ENCODE data around the gene MAGI2. TPM values are rescaled to one million over a fixed set of nuclear protein-coding genes. Genes with fewer than 3 reads are reported as not detected.
A peak's percentile ranks its signal among the peaks of the same experiment; 100 is the strongest.

Gene MAGI2
- polyA plus RNA-seq, 1 donor: 3.7 TPM

DNA sequence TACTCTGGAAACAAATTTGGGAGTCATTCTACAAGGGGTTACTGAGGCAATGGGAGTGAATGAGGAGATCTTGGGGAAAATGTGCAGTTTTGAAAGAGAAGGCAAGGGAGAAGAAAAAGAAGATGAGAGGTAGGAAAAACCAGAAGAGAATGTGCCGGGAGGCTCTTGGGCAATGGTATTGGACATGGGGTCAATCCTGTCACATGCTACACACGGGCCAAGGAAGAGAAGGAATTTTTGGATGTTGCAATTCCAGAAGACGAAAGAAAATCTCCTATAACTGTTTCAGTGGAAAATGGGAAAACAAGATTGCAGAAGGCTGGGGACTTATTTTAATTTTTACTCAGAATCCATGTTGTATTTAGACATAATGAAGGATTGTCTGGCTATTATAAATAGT is 1039.9 kb downstream of the MAGI2 start:
- DNase-seq (ENCODE audit: low read depth): no peak

DNA sequence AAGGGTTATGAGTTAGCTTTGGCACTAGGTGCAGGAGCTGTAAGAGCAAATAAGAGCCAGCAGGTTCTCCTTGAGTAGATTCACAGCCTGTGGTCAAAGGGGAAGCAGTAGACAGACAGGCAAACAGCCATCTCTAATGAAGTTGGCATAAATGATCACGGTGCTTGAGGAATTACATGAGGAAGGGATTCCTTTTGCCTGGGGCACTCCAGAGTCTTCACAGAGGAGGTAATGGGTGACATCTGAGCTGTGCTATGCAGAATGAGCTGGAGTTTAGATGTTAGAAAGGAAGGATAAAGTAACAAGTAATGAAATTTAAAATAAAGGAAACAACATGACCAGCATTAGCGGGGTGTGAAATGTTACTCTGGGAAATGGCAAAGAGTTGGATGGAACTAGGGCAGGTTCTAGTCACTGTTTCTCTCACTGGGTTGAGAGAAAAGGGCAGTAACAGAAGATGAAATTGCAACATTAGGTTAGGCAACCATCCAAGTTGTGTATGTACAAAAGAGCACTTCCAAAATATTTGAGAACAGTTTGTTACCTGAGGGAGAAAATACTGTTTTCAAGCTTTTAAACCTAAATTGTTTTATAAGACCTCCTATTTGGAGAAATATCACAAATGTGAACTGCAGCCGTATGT is 1041.1 kb downstream of the MAGI2 start:
- no peak for DNase-seq (ENCODE audit: low read depth)

DNA sequence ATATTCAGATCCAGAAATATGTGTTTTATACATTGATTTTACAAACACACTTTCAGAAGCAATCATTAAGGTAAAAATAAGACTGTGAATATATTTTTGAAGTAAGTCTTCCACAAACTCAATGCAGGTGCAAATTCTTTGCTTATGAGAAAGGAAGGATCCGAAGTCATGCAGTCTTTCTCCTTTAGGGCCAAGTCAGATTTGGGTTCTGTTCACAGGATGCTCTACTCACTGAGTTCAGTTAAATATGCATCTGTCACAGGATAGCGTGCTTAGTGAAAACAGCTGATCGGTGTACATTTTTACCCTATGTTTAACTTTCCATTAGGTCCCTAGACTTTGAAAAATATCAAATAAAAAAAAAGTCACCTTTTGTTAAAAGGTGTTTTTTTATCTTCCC is 1046.4 kb downstream of the MAGI2 start:
- peak; percentile 9 for DNase-seq (ENCODE audit: low read depth)

DNA sequence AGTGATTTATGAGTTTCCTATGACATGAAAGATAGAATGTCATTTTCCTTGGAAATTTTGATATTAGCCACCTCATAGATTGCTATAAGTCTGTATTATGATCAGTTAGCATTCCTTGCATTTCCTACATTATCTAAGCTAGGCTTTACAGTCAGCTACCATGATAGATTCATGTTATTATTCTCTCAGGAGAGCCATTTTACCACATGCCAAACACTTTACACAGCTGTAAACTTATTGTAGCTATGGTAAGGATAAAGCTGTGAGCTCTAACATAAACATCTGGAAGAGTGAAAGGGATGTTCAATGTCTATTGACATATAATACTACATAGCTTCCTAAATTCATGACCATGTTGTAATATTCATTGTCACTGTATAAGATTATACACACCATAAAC is 1046.9 kb downstream of the MAGI2 start:
- peak; percentile 19 for DNase-seq (ENCODE audit: low read depth)

DNA sequence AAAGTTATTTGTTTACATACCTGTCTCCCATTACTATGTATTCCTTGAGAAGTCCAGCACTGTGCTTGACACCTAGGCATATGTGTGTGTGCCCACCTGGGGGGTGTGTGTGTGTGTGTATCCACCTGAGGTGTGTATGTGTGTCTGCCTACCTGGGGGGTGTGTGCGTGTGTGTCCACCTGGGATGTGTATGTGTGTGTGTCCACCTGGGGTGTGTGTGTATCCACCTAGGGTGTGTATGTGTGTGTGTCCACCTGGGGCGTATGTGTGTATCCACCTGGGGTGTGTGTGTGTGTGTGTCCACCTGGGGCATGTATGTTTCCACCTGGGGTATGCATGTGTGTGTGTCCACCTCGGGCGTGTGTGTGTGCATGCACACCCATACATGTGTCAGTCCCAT is 1051.4 kb downstream of the MAGI2 start:
- DNase-seq (ENCODE audit: low read depth): no peak

DNA sequence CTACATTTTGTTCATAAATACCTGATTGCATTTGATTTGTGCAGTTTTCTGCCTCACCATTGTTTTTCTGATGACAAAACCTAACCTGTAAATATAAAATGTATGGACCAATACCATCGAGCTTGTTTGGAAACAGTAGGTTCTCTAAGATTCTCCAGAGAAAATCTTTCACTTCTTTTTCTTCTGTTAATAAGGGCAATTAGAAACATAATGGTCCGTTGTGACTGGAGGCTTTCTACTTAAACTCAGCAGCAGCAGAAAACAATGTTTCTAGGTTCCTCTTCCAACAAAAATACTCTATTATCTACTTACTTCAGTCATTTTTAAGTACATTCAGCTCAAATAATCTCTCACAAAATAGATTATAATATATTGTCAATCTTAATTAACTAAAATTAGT is 1053.4 kb downstream of the MAGI2 start:
- no peak for DNase-seq (ENCODE audit: low read depth)

DNA sequence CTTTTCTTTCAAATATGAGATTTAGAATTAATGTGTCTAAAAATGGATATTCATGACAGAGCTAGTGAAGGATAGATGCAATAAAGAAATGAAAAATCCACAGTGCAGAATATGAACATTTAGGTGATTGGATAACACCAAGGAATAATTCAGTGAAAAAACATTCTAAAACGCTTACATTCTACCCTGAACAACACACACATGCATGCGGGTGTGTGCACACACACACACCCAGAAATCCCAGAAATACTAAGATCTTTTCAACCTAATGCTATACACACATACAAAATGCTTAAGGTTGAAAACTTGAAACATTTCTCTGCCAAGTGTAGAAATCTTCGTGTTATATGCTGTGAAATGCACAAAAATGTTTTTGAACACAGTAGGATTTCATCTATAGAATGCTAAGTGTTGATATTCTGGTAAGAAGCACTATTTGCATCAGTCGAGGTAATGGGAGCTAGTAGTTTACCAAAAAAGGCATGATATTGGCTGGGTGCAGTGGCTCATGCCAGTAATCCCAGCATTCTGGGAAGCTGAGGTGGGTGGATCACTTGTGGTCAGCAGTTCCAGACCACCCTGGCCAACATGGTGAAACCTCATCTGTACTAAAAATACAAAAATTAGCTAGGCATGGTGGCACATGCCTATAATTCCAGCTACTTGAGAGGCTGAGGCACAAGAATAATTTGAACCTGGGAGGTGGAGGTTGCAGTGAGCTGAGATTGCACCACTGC is 1054.3 kb downstream of the MAGI2 start:
- no peak for DNase-seq (ENCODE audit: low read depth)

DNA sequence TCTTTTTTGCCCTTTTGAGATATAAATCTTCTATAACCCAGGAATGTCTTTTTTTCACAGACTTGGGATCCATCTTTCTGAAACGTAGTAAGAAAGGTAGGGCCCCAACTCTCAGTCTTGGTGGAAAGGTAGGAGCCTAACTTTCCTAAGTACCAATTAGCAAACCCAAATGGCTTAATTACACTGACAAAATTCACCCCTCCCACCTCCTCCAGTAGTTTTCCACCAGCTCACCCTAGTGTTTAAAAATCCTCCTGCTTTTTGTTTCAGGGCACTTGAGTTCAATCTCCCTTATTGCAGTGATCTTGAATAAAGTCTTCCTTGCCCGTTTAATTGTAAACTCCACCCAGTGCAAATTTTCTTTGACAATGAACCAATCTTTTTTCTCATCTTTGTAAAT is 1054.9 kb downstream of the MAGI2 start:
- DNase-seq (ENCODE audit: low read depth): no peak

DNA sequence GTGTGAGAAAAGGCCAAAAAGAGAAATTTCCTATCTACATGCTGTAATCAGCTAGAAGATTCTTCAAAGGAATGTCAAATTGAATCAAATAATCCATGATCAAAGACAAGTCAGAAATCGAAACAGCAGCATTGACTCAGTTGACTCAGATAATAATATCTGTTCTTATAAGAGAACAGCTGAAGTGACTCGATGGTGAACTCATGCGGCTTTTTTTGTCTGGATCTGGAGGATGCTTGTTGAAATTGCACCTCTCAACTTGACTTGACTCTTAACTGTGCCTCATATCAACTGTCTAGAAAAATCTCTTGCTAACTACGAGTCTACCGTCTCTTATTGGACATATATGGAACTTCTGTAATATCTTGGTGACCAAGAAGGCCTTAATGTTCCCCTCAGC is 1055.4 kb downstream of the MAGI2 start:
- DNase-seq (ENCODE audit: low read depth): no peak

DNA sequence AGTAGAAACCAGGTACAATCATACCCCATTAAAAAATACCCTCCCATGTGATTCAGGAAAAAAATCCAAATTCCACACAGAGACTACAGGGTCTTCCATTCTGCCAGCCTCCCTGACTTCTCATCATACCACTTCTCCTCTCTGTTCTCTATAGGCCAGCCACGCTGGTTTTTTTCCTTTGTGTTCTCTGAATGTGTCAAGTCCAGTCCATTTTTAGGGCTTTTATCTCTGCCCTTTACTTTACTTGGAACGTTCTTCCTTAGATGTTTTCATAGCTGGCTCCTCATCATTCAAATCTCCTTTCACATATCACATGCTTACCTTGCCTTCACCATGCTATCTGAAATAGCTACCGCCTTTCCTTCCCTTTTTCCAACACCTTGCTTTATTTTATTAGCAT is 1057.3 kb downstream of the MAGI2 start:
- DNase-seq (ENCODE audit: low read depth): no peak

DNA sequence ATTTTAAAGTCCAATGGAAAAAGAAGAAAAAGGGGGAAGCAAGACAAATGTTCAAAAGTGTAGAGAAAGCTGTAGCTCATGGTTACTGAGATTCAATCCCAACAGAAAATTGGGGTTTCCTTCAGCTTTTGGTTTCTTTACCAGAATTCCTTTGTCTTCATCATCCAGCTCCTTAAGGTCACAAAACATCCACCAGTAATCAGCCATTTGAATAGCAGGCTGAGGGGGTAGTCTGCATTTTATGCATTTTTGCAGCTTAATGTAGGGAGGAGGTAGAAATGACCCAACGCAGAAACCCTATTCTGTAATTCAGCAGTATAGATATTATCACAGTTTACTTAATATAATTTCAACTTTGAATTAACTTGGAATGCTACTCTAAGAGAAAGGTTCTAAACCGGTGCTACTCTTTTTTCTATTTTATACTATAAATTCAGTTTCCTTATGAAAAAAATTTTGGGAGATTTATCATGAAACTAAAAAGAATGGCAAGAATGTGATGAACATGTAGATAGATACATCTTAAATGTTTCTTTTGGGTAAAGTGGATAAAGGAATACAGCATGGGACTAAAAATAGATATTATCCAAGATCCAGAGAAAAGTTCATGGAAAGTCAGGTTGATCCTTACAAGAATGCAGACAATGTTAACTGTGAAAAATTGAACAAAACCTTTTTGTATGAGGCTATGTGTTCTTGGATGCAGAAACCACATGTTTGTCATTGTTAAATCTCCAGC is 1058.0 kb downstream of the MAGI2 start:
- no peak for DNase-seq (ENCODE audit: low read depth)

DNA sequence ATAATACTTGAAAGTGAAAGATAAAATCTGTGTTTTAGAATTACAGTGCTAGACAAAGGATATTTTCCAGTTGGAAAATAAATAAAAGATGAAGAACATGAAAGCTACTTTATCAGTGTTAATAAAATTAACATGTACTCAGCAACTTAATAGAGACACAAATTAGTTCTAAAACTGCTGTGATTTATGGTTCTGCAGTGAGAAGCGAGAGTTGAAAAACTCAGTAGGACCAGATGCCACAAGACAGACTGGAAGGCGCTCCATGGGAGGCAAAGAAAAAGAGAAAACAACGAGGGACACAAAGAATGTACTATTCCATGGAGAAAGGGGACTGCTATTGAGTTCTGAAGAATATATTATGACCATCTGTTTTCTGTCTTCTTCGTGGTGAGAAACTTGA is 1064.4 kb downstream of the MAGI2 start:
- DNase-seq (ENCODE audit: low read depth): no peak

DNA sequence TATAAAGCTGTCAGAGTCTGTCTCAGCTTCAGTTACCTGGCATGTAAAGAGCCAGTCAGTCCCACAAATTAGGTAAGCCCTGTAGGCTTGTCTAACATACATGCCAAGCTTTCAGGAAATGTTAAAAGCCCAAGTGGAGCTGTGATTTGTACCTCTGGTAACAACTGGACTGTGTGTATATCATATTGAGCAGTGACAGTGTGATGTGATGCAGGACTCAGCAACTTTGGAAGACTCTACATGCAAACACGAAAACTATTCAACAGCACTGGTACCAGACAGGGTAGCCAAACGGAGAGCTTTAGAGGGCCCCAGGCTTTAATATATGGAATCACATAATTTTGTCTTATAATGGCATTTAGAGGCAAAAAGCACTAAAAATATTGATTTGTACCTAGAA is 1066.9 kb downstream of the MAGI2 start:
- no peak for DNase-seq (ENCODE audit: low read depth)

DNA sequence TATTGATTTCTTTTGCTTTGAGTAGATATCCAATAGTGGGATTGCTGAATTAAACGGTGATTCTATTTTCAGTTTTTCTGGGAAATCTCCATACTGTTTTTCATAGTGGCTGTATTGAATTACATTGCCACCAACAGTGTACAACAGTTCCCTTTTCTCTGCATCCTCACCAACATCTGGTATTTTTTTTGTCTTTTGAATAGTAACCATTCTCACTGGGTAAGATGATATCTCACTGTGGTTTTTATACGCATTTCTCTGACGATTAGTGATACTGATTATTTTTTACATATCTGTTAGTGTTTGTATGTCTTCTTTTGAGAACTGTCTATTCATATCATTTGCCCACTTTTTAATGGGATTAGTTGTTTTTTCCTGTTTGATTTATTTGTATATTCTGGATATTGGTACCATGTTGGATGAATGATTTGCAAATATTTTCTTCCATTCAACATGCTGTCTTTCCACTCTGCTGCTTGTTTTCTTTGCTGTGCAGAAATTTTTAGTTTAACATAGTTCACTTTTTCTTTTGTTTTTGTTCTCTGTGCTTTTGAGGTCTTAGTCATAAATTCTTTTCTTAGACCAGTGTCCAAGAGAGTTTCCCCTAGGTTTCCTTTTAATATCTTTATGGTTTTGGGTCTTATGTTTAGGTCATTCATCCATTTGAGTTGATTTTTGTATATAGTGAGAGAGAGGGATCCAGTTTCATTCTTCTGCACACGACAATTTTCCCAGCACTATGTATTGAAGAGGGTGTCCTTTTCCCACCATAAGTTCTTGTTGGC is 1070.2 kb downstream of the MAGI2 start:
- no peak for DNase-seq (ENCODE audit: low read depth)

DNA sequence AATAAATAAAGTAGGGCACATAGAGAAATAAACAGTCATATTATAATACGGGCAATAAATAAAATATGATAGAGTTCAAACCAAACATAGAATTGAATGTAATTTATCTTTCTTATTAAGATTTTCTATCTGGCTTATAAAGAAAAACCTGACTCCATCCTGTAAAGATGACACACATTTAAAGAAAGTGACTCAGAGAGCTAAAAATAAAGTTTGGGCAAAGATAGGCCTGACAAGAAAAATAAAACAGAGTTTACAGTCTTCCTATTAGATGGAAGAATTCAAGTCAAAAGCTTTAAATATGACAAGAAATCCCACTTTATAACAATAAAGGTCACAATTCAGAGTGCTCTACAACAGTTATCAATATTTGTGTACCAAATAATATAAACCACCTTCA is 1074.3 kb downstream of the MAGI2 start:
- no peak for DNase-seq (ENCODE audit: low read depth)

DNA sequence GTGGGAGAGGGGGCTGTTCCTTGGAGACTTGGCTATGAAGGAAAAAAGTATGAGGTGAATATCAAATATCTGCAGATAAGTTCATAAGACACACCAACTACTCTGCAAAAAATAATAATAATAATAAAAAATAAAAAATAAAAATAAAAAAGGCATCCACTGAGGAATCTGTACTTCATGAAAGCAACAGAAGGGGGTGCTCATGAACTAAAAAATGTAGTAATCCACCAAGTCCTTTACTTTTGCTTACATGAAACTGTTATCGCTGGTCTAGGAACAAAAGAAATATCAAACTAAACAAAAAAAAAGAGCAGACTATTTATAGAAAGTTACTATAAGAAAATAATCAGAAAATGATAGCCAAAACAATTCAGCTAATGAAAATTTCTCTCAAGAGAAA is 1075.9 kb downstream of the MAGI2 start:
- no peak for DNase-seq (ENCODE audit: low read depth)

DNA sequence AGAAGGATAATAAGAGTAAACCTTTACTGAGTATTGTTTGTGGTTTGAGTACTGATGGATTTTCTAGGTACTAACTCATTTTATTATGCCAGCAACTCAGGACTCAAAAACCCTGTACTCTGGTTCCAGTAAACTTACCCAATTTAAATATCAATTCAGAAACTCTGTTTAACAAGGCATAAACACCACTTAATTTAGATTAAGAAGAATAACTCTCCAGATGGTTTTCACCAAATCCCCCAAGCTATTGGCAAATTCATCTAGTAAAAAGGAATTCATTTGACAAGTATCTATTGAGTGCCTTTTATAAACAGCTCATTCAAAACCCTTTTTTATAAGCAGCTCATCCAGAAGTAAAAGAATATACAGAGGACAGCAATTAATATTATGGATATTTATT is 1082.5 kb downstream of the MAGI2 start:
- DNase-seq (ENCODE audit: low read depth): no peak

DNA sequence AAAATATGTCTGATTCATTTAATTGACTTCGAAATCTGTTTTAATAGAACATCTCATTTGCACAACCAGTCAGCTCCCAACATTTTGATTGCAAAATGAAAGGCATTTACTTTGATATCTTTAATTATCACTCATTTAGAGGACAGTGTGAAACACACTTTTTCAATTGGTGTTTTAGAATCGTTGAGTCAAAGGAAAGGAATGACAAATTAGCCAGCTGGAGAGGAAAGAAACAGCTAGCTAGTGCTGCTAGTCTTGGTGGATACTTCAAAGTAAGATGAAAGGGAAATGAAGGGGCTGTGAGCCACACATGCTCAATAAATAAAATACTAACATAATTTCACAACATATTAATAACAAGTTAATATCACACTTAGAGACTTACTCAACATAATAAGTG is 1084.7 kb downstream of the MAGI2 start:
- no peak for DNase-seq (ENCODE audit: low read depth)

DNA sequence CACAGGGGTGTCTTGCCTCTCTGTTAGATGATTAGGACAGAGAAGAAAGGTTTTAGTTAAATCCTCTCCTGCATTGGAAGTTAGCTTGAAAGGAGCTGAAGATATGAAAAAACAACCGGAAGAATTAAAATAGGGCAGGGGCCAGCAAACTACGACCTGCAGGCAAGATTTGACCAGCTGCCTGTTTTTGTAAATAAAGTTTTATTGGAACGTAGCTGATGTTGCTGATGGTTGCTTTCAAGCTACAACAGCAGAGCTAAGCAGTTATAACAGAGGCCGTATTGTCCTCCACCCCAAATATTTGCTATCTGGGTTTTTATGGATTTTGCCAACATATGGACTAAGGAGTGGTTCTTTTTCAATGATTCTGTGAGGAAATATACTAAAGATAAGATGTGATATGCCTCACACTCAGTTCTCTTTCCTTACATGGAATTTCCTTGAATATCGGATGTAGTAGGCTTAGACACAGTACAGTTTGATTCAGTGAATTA is 1086.1 kb downstream of the MAGI2 start:
- DNase-seq (ENCODE audit: low read depth): no peak

DNA sequence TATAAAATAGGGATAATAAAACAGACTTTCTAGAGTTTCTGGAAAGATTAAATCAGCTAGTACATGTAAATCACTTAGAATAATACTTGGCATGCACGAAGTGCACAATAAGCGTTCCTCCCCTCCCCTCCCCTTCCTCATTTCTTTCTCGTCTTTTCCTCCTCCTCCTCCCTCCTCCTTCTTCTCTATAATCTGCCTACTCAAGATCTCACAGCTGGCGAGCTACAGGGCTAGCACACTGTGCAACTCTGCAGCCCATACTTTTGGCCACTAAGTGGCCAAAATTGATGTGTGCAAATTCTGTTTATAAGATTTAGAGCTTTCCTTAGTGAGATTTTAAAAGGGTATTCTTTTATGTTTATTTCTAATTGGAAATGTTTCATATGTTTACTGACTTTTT is 1089.6 kb downstream of the MAGI2 start:
- DNase-seq (ENCODE audit: low read depth): no peak

DNA sequence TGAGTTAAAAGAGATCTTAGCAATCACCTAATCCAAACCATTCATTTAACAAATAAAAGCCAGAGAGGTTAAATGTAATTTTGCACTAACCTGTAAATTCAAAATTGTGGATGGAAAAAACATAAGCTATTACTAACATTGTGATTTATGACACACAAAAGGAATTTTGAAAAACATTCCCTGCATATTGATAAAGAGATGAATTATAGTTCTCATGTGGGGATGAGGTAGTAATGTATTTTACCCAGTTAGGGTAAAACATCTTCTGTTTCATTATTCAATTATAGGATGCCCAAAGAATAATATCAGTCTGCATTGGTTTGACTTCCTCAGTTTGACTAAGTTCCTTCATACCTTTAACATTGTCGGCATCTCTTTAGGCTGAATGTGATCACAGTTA is 1093.6 kb downstream of the MAGI2 start:
- no peak for DNase-seq (ENCODE audit: low read depth)

DNA sequence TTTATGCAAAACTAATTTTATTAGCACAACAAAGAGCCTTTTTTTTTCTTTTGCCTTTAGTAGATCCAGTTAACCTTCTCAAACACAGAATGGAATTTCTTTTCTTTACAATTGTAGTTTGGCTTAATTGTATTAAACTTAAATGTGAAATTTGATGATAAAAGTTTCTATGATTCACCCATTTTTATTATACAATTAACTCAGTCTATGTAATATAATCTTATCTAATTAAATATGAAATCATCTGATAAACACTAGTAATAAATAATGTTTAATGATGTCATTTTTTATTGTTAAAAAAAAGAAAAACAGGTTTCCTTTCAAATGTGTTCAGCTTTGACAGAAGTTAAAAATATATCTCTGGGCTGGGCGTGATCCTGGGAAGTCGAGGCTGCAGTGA is 1095.8 kb downstream of the MAGI2 start:
- DNase-seq (ENCODE audit: low read depth): no peak
